ENCODE data around the gene KLK11.

Gene KLK11

DNA sequence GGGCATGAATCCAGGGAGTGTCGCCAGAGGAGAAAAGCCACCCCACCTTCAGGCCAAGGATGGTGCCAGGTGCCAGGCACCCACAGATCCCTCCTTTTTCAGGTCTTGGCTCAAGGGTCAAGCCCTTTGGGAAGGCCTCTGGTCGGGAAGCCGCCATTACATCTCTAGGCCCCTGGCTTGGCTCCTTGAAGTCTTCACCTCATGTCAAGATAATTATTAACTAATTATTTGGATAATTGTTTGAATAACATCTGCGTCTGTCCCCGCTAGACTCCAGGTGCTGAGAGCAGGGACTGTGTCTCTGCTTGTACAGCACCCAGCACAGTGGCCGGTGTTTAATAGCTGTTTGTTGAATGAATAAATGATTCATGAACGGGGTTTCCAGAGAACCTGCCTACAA is 37.2 kb upstream of the KLK11 start:
- ATAC-seq, result no peak
- TF ChIP-seq ARNTL (CRISPR knock-in tag; IDR thresholded peaks at IDR 0.05; ENCODE audit: borderline replicate concordance, low read depth) (no peak), ISL1 (CRISPR knock-in tag; IDR thresholded peaks at IDR 0.05) (no peak)

DNA sequence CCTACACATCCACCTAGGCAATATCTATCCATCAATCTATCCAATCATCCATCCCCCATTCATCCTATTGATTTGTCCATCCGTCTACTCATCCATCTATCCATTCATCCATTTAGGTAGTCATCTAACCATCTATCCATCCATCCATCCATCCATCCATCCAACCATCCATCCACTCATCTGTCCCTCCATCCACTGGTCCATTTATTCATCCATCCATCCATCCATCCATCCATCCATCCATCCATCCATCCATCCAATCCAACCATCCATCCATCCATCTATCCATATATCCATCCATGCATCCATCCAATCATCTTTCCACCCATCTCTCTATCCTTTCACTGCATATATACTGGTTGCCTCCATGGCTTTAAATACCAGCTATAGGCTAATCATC is 34.6 kb upstream of the KLK11 start:
- TF ChIP-seq PPARA (CRISPR knock-in tag; IDR thresholded peaks at IDR 0.05; ENCODE audit: borderline replicate concordance) (no peak), RARB (CRISPR knock-in tag; IDR thresholded peaks at IDR 0.05) (no peak), CSDC2 (CRISPR knock-in tag; IDR thresholded peaks at IDR 0.05) (no peak), ZFP30 (CRISPR knock-in tag; IDR thresholded peaks at IDR 0.05) (no peak), SNAI2 (CRISPR knock-in tag; IDR thresholded peaks at IDR 0.05) (no peak), ARNTL (CRISPR knock-in tag; IDR thresholded peaks at IDR 0.05; ENCODE audit: borderline replicate concordance, low read depth) (no peak), ISL1 (CRISPR knock-in tag; IDR thresholded peaks at IDR 0.05) (no peak), ZNF8 (CRISPR knock-in tag; IDR thresholded peaks at IDR 0.05) (no peak), GLIS3 (CRISPR knock-in tag; IDR thresholded peaks at IDR 0.05) (no peak), TCF4 (CRISPR knock-in tag; IDR thresholded peaks at IDR 0.05; ENCODE audit: borderline replicate concordance) (no peak), ZFP3 (CRISPR knock-in tag; IDR thresholded peaks at IDR 0.05) (no peak), ZNF565 (CRISPR knock-in tag; conservative IDR thresholded peaks at IDR 0.05; ENCODE audit: low read depth) (no peak)
- TF ChIP-seq, protein P1, sequence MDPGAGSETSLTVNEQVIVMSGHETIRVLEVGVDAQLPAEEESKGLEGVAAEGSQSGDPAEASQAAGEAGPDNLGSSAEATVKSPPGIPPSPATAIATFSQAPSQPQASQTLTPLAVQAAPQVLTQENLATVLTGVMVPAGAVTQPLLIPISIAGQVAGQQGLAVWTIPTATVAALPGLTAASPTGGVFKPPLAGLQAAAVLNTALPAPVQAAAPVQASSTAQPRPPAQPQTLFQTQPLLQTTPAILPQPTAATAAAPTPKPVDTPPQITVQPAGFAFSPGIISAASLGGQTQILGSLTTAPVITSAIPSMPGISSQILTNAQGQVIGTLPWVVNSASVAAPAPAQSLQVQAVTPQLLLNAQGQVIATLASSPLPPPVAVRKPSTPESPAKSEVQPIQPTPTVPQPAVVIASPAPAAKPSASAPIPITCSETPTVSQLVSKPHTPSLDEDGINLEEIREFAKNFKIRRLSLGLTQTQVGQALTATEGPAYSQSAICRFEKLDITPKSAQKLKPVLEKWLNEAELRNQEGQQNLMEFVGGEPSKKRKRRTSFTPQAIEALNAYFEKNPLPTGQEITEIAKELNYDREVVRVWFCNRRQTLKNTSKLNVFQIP (CRISPR knock-in tag; IDR thresholded peaks at IDR 0.05; ENCODE audit: borderline replicate concordance, low read depth), result no peak
- TF ChIP-seq, protein P2, sequence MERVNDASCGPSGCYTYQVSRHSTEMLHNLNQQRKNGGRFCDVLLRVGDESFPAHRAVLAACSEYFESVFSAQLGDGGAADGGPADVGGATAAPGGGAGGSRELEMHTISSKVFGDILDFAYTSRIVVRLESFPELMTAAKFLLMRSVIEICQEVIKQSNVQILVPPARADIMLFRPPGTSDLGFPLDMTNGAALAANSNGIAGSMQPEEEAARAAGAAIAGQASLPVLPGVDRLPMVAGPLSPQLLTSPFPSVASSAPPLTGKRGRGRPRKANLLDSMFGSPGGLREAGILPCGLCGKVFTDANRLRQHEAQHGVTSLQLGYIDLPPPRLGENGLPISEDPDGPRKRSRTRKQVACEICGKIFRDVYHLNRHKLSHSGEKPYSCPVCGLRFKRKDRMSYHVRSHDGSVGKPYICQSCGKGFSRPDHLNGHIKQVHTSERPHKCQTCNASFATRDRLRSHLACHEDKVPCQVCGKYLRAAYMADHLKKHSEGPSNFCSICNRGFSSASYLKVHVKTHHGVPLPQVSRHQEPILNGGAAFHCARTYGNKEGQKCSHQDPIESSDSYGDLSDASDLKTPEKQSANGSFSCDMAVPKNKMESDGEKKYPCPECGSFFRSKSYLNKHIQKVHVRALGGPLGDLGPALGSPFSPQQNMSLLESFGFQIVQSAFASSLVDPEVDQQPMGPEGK (CRISPR knock-in tag; IDR thresholded peaks at IDR 0.05; ENCODE audit: borderline replicate concordance), result no peak
- TF ChIP-seq, protein P3, sequence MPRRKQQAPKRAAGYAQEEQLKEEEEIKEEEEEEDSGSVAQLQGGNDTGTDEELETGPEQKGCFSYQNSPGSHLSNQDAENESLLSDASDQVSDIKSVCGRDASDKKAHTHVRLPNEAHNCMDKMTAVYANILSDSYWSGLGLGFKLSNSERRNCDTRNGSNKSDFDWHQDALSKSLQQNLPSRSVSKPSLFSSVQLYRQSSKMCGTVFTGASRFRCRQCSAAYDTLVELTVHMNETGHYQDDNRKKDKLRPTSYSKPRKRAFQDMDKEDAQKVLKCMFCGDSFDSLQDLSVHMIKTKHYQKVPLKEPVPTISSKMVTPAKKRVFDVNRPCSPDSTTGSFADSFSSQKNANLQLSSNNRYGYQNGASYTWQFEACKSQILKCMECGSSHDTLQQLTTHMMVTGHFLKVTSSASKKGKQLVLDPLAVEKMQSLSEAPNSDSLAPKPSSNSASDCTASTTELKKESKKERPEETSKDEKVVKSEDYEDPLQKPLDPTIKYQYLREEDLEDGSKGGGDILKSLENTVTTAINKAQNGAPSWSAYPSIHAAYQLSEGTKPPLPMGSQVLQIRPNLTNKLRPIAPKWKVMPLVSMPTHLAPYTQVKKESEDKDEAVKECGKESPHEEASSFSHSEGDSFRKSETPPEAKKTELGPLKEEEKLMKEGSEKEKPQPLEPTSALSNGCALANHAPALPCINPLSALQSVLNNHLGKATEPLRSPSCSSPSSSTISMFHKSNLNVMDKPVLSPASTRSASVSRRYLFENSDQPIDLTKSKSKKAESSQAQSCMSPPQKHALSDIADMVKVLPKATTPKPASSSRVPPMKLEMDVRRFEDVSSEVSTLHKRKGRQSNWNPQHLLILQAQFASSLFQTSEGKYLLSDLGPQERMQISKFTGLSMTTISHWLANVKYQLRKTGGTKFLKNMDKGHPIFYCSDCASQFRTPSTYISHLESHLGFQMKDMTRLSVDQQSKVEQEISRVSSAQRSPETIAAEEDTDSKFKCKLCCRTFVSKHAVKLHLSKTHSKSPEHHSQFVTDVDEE (CRISPR knock-in tag; IDR thresholded peaks at IDR 0.05), result no peak
- no peak for ATAC-seq

DNA sequence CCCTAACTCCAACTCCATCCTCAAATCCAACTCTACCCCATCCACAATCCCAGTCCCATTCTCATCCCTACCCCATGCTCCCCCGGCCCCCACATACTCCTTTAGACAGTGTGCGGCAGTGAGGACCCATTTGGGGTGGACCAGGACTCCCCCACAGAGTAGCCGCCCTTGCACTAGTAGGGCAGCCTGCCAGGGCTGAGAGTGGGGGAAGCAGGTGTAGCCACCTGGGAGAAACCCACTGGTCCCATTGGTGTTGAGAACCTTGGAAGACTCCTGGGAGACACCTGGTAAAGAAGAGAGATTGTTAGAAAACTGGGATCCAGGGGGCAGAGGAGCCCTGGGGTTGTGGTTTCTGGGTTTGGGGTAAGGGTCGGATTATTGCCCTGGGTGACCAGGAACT is 33.9 kb upstream of the KLK11 start:
- TF ChIP-seq ZNF70 (CRISPR knock-in tag; IDR thresholded peaks at IDR 0.05) (no peak), ZFP3 (CRISPR knock-in tag; IDR thresholded peaks at IDR 0.05) (no peak), ZFP30 (CRISPR knock-in tag; IDR thresholded peaks at IDR 0.05) (no peak)
- ATAC-seq, result no peak

DNA sequence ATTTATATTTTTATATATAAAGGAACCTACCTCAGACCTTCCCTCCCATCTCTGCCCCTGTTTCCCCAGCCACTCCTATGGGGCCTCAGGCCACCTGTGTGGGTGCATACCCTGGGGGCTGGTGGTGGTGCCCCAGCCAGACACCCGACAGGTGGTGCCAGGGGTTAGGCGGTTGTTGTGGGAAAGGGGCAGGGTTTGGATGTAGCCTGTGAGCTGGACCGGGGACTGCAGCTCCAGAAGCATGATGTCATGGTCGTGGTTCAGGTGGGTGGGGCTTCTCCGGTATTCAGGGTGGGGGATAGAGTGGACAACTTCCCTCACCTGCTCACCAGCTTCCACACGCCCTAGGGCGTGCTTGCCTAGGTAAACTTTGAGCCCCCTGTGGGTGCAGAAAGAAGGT is 33.3 kb upstream of the KLK11 start:
- no peak for ATAC-seq
- TF ChIP-seq ZFP3 (CRISPR knock-in tag; IDR thresholded peaks at IDR 0.05), result no peak

DNA sequence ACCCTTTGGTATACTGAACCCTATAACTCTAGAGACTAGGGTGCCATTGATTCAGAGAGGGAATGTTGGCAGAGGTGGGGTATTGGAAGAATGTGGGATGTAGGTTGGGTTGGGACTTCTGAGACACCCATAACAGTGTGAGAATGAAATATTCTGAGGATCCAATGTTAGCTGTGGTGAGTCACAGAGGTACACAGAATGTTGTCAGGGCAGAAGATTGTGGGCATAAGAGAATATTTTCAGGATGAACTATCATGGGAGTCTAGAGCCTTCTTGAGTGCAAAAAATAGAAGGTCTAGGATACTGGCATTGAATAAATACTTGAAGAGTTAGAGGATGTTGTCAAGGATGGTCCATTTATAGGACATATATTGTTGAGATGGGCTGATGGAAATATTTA is 29.4 kb upstream of the KLK11 start:
- no peak for ATAC-seq
- no peak for TF ChIP-seq BACH2 (CRISPR knock-in tag; IDR thresholded peaks at IDR 0.05; ENCODE audit: borderline replicate concordance)
- TF ChIP-seq OSR1 (CRISPR knock-in tag; IDR thresholded peaks at IDR 0.05), result no peak
- TF ChIP-seq ZNF70 (CRISPR knock-in tag; IDR thresholded peaks at IDR 0.05), result no peak
- TF ChIP-seq, protein P4, sequence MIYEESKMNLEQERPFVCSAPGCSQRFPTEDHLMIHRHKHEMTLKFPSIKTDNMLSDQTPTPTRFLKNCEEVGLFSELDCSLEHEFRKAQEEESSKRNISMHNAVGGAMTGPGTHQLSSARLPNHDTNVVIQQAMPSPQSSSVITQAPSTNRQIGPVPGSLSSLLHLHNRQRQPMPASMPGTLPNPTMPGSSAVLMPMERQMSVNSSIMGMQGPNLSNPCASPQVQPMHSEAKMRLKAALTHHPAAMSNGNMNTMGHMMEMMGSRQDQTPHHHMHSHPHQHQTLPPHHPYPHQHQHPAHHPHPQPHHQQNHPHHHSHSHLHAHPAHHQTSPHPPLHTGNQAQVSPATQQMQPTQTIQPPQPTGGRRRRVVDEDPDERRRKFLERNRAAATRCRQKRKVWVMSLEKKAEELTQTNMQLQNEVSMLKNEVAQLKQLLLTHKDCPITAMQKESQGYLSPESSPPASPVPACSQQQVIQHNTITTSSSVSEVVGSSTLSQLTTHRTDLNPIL (CRISPR knock-in tag; IDR thresholded peaks at IDR 0.05; ENCODE audit: low read depth), result no peak
- TF ChIP-seq SNAI2 (CRISPR knock-in tag; IDR thresholded peaks at IDR 0.05), result no peak
- TF ChIP-seq, protein P5, sequence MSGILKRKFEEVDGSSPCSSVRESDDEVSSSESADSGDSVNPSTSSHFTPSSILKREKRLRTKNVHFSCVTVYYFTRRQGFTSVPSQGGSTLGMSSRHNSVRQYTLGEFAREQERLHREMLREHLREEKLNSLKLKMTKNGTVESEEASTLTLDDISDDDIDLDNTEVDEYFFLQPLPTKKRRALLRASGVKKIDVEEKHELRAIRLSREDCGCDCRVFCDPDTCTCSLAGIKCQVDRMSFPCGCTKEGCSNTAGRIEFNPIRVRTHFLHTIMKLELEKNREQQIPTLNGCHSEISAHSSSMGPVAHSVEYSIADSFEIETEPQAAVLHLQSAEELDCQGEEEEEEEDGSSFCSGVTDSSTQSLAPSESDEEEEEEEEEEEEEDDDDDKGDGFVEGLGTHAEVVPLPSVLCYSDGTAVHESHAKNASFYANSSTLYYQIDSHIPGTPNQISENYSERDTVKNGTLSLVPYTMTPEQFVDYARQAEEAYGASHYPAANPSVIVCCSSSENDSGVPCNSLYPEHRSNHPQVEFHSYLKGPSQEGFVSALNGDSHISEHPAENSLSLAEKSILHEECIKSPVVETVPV (CRISPR knock-in tag; IDR thresholded peaks at IDR 0.05), result no peak
- TF ChIP-seq, protein P3 (CRISPR knock-in tag; IDR thresholded peaks at IDR 0.05), result no peak
- no peak for TF ChIP-seq GLIS3 (CRISPR knock-in tag; IDR thresholded peaks at IDR 0.05)
- TF ChIP-seq TCF4 (CRISPR knock-in tag; IDR thresholded peaks at IDR 0.05; ENCODE audit: borderline replicate concordance), result no peak
- no peak for TF ChIP-seq PPARA (CRISPR knock-in tag; IDR thresholded peaks at IDR 0.05; ENCODE audit: borderline replicate concordance)
- no peak for TF ChIP-seq RARB (CRISPR knock-in tag; IDR thresholded peaks at IDR 0.05)
- TF ChIP-seq, protein P2 (CRISPR knock-in tag; IDR thresholded peaks at IDR 0.05; ENCODE audit: borderline replicate concordance), result no peak
- TF ChIP-seq ZFP30 (CRISPR knock-in tag; IDR thresholded peaks at IDR 0.05), result no peak
